ENCODE results near the gene KATNIP.

KATNIP gene

DNA sequence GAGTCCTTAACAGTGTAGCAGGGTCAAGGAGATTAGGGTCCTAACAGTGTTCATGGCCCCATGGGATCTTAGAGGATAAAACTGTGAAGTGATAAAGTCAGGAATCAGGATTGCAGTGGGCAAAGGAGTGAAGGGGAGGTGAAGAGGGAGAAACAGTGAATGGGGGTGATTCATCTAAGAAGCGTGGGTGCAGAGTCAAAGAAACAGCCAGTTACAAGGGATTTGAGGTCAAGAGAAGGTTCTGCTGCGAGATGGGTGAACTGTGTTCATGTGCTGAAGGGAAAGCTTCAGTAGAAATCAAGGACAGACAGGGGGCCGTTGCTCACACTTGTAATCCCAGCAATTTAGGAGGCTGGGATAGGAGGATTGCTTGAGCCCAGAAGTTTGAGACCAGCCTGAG lies 6.1 kb upstream of the KATNIP start:
- Histone ChIP-seq H3K4me1 (ENCODE audit: control insufficient read depth, insufficient read depth, low read length) (no peaks in the 10 kb centered on the region), H3K27ac (ENCODE audit: low read depth, low read length) (no peak overlapping the region), H3K9ac (ENCODE audit: low read length) (no peak overlapping the region), H3K36me3 (ENCODE audit: control insufficient read depth, insufficient read depth, low read length) (peaks cover 50% of the 10 kb centered on the region), H3K4me3 (ENCODE audit: low read length) (no peak overlapping the region), H3K27me3 (ENCODE audit: control insufficient read depth, insufficient read depth, low read length) (no peaks in the 10 kb centered on the region)

DNA sequence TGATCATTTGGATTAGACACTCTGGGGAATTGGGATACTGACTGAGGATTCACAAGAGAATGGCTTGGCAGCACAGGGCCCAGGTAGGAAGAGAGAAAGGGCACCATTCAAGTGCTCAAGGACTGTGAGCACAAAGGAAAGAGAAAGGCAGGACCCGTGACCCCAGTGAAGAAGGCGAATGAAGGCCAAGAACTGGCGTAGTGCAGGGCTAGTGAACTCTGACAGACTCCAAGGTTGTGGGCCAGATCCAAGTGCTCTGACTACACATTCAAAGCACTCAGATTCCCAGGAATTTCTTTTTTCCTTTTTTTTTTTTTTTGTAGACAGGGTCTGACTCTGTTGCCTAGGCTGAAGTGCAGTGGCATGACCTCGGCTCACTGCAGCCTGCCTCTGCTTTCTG lies 5.3 kb upstream of the KATNIP start:
- Histone ChIP-seq H3K36me3 (ENCODE audit: control insufficient read depth, insufficient read depth, low read length) (peaks cover 44% of the 10 kb centered on the region), H3K27ac (ENCODE audit: low read depth, low read length) (no peak overlapping the region), H3K27me3 (ENCODE audit: control insufficient read depth, insufficient read depth, low read length) (no peaks in the 10 kb centered on the region), H3K9ac (ENCODE audit: low read length) (no peak overlapping the region), H3K4me3 (ENCODE audit: low read length) (no peak overlapping the region), H3K4me1 (ENCODE audit: control insufficient read depth, insufficient read depth, low read length) (no peaks in the 10 kb centered on the region)

DNA sequence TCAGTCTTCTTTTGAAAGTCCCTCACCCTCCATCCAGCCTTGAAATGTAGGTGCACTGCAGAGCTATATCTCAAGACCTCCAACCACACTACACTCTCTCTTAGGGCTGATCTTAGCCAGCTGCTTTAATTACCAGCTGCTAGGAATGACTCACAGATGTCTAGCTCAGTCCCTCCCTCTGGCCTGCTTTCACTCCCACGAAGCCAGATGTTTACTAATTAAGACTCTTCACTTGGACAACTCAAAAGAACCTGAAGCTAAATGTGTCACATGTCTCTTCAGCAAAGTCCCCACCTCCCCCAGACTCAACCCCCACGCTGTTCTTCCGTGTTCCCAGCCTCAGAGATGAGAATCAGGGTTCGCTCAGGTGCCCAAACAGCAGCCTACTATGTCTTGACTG lies 2.8 kb upstream of the KATNIP start:
- H3K36me3 ChIP-seq (ENCODE audit: control insufficient read depth, insufficient read depth, low read length), result peaks cover 25% of the 10 kb centered on the region
- no peak overlapping the region for H3K27ac ChIP-seq (ENCODE audit: low read depth, low read length)
- no peak overlapping the region for H3K9ac ChIP-seq (ENCODE audit: low read length)
- H3K4me1 ChIP-seq (ENCODE audit: control insufficient read depth, insufficient read depth, low read length), result peaks cover 6% of the 10 kb centered on the region
- no peaks in the 10 kb centered on the region for H3K27me3 ChIP-seq (ENCODE audit: control insufficient read depth, insufficient read depth, low read length)
- H3K4me3 ChIP-seq (ENCODE audit: low read length), result no peak overlapping the region

DNA sequence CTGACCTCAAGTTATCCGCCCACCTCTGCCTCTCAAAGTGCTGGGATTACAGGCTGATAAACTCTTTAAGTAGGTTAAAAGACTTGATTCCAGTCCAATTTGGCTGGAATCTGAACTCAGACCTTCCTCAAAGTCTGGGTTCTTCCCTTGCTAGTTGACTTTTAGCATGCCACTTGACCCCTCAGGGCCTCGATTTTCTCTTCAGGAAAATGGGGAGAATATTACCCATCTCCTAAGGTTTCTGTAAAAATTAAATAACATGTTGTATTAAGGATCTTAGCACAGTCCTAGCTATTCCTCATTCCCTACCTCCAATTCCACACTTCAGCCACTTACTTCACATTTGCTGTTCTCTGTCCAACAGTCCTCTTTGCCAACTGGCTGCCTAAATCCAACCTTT lies 2.1 kb upstream of the KATNIP start:
- Histone ChIP-seq H3K27ac (ENCODE audit: low read depth, low read length) (no peak overlapping the region), H3K36me3 (ENCODE audit: control insufficient read depth, insufficient read depth, low read length) (peaks cover 19% of the 10 kb centered on the region), H3K9ac (ENCODE audit: low read length) (no peak overlapping the region), H3K27me3 (ENCODE audit: control insufficient read depth, insufficient read depth, low read length) (no peaks in the 10 kb centered on the region), H3K4me3 (ENCODE audit: low read length) (peak overlapping the region; percentile 1), H3K4me1 (ENCODE audit: control insufficient read depth, insufficient read depth, low read length) (peaks cover 6% of the 10 kb centered on the region)

DNA sequence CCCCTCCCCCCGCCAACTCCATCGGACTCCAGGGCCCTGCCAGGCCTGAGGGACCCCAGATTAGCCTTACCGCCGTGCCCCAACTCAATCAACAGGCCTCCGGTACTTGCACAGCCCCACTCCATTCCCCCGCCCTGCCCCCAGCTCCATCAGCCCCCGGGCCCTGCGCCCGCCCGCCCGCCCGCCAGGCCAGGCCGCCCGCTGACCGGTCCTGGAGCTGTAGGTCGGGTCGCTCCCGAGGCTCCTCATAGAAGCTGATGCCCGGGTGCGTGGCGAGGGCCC lies 539 bp upstream of the KATNIP start:
- Histone ChIP-seq H3K4me3 (ENCODE audit: low read length) (peak overlapping the region; percentile 90), H3K9ac (ENCODE audit: low read length) (peak overlapping the region; percentile 63), H3K27ac (ENCODE audit: low read depth, low read length) (peak overlapping the region; percentile 38), H3K4me1 (ENCODE audit: control insufficient read depth, insufficient read depth, low read length) (peaks cover 6% of the 10 kb centered on the region), H3K36me3 (ENCODE audit: control insufficient read depth, insufficient read depth, low read length) (peaks cover 5% of the 10 kb centered on the region), H3K27me3 (ENCODE audit: control insufficient read depth, insufficient read depth, low read length) (no peaks in the 10 kb centered on the region)

DNA sequence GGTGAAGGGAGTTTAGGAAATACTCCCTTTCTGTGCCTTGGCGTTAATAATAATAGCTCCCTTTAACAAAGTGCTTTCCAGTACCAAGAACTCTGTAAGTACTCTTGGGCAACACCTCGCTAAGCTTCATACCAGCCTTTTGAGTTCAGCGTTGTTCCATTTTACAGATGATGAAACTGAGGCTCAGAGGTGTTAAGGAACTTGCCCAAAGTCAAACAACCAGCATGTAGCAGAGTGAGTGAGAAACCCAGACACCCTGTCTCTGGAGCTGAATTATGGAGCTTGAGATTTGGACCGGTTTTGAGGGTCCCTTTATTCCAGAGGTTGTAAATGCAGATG lies 607 bp downstream of the KATNIP start:
- no peaks in the 10 kb centered on the region for H3K27me3 ChIP-seq (ENCODE audit: control insufficient read depth, insufficient read depth, low read length)
- H3K4me3 ChIP-seq (ENCODE audit: low read length), result peak overlapping the region; percentile 100
- H3K9ac ChIP-seq (ENCODE audit: low read length), result peak overlapping the region; percentile 95
- peaks cover 6% of the 10 kb centered on the region for H3K4me1 ChIP-seq (ENCODE audit: control insufficient read depth, insufficient read depth, low read length)
- no peaks in the 10 kb centered on the region for H3K36me3 ChIP-seq (ENCODE audit: control insufficient read depth, insufficient read depth, low read length)
- H3K27ac ChIP-seq (ENCODE audit: low read depth, low read length), result peak overlapping the region; percentile 89

DNA sequence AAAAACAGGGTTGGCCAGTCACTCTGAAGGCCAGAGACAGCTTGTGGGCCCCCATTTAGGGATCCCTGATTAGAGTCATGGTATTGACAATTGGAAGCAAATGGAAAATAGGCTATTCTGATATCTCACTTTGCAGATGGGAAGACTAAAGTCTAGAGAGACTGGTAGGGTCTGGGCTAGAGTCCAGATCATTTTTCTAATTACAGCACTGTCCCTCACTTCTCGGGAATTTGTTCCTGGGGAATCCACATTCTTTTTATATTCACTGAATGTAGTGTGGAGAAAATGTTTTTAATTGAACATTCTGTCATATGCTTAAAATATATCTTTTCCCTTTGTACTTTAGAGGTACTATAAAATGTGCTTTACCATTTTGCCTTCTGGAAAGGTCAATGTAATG lies 1.1 kb downstream of the KATNIP start:
- Histone ChIP-seq H3K27ac (ENCODE audit: low read depth, low read length) (no peak overlapping the region), H3K4me1 (ENCODE audit: control insufficient read depth, insufficient read depth, low read length) (peaks cover 6% of the 10 kb centered on the region), H3K27me3 (ENCODE audit: control insufficient read depth, insufficient read depth, low read length) (no peaks in the 10 kb centered on the region), H3K36me3 (ENCODE audit: control insufficient read depth, insufficient read depth, low read length) (no peaks in the 10 kb centered on the region), H3K4me3 (ENCODE audit: low read length) (peak overlapping the region; percentile 100), H3K9ac (ENCODE audit: low read length) (no peak overlapping the region)

DNA sequence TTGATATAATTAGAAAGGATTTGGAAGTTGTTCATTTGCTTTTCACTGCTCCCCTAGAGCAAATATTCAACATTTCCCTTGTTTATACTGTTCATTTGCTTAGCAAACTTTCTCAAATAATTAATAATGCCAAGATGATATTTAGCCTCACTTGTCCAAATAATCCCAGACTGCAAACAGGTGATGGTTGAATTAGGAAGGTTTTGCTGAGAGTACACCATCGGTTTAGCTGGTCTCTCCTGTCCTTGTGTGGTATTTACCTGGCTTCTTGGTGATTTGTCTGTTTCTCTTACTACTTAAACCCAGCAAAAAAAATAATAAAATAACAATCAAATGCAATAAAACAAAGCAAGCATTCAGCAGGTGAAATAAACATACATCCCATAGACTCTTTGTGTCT lies 6.5 kb downstream of the KATNIP start:
- Histone ChIP-seq H3K4me3 (ENCODE audit: low read length) (no peak overlapping the region), H3K36me3 (ENCODE audit: control insufficient read depth, insufficient read depth, low read length) (no peaks in the 10 kb centered on the region), H3K4me1 (ENCODE audit: control insufficient read depth, insufficient read depth, low read length) (no peaks in the 10 kb centered on the region), H3K27ac (ENCODE audit: low read depth, low read length) (no peak overlapping the region), H3K27me3 (ENCODE audit: control insufficient read depth, insufficient read depth, low read length) (no peaks in the 10 kb centered on the region), H3K9ac (ENCODE audit: low read length) (no peak overlapping the region)

DNA sequence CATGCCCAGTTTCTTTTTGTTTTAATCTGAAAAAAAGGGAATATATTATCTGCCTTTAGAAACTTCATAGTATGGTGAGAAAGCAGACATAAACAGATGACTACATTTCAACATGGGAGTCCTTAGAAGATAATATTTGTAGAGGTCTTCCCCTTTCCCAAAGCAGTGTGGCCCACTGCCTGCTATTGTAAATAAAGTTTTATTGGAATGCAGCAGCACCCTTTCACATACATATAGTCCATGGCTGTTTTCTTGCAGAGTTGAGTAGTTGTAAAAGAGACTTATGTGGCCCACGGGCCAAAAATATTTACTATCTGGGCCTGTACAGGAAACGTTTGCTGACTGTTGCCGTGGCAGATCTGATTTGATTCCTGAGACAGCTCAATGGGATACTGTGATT lies 8.5 kb downstream of the KATNIP start:
- Histone ChIP-seq H3K27me3 (ENCODE audit: control insufficient read depth, insufficient read depth, low read length) (no peaks in the 10 kb centered on the region), H3K36me3 (ENCODE audit: control insufficient read depth, insufficient read depth, low read length) (no peaks in the 10 kb centered on the region), H3K4me1 (ENCODE audit: control insufficient read depth, insufficient read depth, low read length) (no peaks in the 10 kb centered on the region), H3K4me3 (ENCODE audit: low read length) (no peak overlapping the region), H3K27ac (ENCODE audit: low read depth, low read length) (no peak overlapping the region), H3K9ac (ENCODE audit: low read length) (no peak overlapping the region)

DNA sequence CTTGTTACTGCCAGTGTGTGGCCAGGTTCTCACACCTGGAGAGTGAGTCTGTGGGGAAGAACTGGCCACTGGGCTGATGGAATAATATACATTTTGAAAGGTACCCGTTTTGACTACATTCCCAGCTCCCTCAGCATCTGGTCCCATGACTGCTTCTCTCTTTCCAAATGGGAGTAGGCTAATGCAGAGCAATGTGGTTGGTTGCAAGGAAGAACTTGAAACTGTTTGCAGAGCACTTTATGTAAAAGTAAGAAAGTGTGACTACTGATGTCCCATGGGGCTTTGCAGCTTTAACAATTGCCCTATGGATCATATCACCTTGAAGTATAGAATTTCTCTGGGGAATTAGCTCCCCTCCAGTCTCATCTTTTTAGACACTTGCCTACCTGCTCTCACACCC lies 9.0 kb downstream of the KATNIP start:
- Histone ChIP-seq H3K36me3 (ENCODE audit: control insufficient read depth, insufficient read depth, low read length) (no peaks in the 10 kb centered on the region), H3K27ac (ENCODE audit: low read depth, low read length) (no peak overlapping the region), H3K9ac (ENCODE audit: low read length) (no peak overlapping the region), H3K27me3 (ENCODE audit: control insufficient read depth, insufficient read depth, low read length) (no peaks in the 10 kb centered on the region), H3K4me1 (ENCODE audit: control insufficient read depth, insufficient read depth, low read length) (no peaks in the 10 kb centered on the region), H3K4me3 (ENCODE audit: low read length) (no peak overlapping the region)

DNA sequence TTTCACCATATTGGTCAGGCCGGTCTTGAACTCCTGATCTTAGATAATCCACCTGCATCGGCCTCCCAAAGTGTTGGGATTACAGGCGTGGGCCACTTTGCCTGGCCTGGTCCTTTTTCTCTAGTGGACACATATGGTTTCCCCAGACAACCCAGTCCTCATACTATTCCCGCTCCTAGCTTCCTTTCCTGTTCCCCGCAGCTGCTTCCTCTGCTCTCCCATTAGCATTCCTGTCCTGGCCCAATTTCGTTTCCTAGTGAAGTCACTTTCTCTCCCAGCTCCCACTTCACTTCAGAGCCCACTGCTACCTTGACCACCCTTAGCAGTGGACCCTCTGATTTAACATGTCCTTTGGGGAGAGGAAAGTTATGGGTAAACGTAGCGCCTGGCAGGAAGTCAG lies 11.3 kb downstream of the KATNIP start:
- Histone ChIP-seq H3K9ac (ENCODE audit: low read length) (no peak overlapping the region), H3K27ac (ENCODE audit: low read depth, low read length) (no peak overlapping the region), H3K36me3 (ENCODE audit: control insufficient read depth, insufficient read depth, low read length) (no peaks in the 10 kb centered on the region), H3K4me1 (ENCODE audit: control insufficient read depth, insufficient read depth, low read length) (no peaks in the 10 kb centered on the region), H3K4me3 (ENCODE audit: low read length) (no peak overlapping the region), H3K27me3 (ENCODE audit: control insufficient read depth, insufficient read depth, low read length) (no peaks in the 10 kb centered on the region)

DNA sequence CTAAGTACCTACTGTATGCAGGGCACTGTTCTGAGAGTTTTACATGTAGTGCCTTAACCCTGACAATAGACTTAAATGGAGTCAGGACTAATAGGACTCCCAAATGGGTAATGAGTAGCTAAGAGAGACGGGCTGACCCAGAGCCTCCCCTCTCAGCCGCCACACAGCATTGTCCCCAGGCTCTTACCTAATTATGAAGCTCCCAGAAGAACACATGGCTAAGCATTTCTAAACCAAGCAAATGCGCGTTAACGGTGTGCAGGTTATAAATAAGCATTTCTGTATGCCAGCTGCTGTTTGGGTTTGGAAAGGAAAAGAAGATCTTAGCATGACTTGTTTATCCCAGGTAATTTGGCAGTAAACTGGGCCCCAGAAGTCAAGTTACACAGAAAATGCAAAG lies 14.3 kb downstream of the KATNIP start:
- Histone ChIP-seq H3K36me3 (ENCODE audit: control insufficient read depth, insufficient read depth, low read length) (no peaks in the 10 kb centered on the region), H3K9ac (ENCODE audit: low read length) (no peak overlapping the region), H3K27me3 (ENCODE audit: control insufficient read depth, insufficient read depth, low read length) (no peaks in the 10 kb centered on the region), H3K4me3 (ENCODE audit: low read length) (no peak overlapping the region), H3K27ac (ENCODE audit: low read depth, low read length) (no peak overlapping the region), H3K4me1 (ENCODE audit: control insufficient read depth, insufficient read depth, low read length) (no peaks in the 10 kb centered on the region)

DNA sequence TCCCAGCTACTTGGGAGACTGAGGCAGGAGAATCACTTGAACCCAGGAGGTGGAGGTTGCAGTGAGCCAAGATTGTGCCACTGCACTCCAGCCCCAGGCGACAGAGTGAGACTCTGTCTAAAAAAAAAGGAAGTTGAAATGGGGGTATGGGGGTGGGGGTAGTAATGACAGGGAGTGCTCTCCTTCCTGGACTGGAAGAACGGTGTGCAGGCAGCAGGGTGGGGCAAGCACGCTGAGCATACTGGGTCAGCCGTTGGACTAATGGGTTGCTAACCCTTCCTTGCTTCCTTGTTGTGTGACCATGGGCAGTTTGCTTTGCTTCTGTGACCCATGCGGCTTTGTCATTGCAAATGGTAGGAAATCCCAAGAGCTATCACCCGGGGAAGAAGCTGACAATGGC lies 16.5 kb downstream of the KATNIP start:
- Histone ChIP-seq H3K27me3 (ENCODE audit: control insufficient read depth, insufficient read depth, low read length) (no peaks in the 10 kb centered on the region), H3K27ac (ENCODE audit: low read depth, low read length) (no peak overlapping the region), H3K9ac (ENCODE audit: low read length) (no peak overlapping the region), H3K4me1 (ENCODE audit: control insufficient read depth, insufficient read depth, low read length) (no peaks in the 10 kb centered on the region), H3K4me3 (ENCODE audit: low read length) (no peak overlapping the region), H3K36me3 (ENCODE audit: control insufficient read depth, insufficient read depth, low read length) (no peaks in the 10 kb centered on the region)

DNA sequence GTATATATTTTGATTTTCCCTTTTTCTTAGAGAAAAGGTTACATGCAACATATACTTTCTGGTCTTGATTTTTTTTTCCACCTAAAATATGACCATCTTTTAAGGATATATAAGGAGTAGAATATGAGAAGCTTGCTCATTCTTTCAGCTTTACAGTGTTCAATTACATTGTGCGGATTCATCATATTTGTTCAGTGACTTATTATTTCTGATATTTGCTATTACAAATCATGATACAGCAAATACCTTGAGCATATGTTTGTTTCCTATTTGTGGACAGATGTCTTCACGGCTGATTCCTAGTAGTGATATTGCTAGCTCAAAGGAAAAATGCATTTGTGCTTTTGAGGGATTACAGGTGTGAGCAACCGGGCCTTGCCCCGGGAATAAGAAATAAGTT lies 18.1 kb downstream of the KATNIP start:
- no peaks in the 10 kb centered on the region for H3K36me3 ChIP-seq (ENCODE audit: control insufficient read depth, insufficient read depth, low read length)
- no peak overlapping the region for H3K27ac ChIP-seq (ENCODE audit: low read depth, low read length)
- no peaks in the 10 kb centered on the region for H3K4me1 ChIP-seq (ENCODE audit: control insufficient read depth, insufficient read depth, low read length)
- H3K4me3 ChIP-seq (ENCODE audit: low read length), result no peak overlapping the region
- H3K27me3 ChIP-seq (ENCODE audit: control insufficient read depth, insufficient read depth, low read length), result no peaks in the 10 kb centered on the region
- H3K9ac ChIP-seq (ENCODE audit: low read length), result no peak overlapping the region

All from rectal smooth muscle tissue (tissue), 1 donor.